ENCODE results near the gene AUTS2.
"Not testable (repeated sequence)": the region's sequence is repeated elsewhere in the genome, so short reads cannot be mapped to it uniquely, and the experiment has no call there.

AUTS2 gene

GRCh38 chr7:69759373-69759772 is 161.1 kb downstream of the AUTS2 start:
- DNase-seq (ENCODE audit: low read depth in 2 of 2): no peak

- no peak for DNase-seq (ENCODE audit: low read depth in 2 of 2)
Measured at GRCh38 chr7:69761290-69761922, 163.1 kb downstream of the AUTS2 start.

- DNase-seq (ENCODE audit: low read depth in 2 of 2): no peak
Measured at GRCh38 chr7:69762821-69763352, 164.6 kb downstream of the AUTS2 start.

GRCh38 chr7:69763513-69763912 is 165.2 kb downstream of the AUTS2 start:
- DNase-seq (ENCODE audit: low read depth in 2 of 2): no peak

- no peak for DNase-seq (ENCODE audit: low read depth in 2 of 2)
Measured at GRCh38 chr7:69764147-69764546, 165.9 kb downstream of the AUTS2 start.

GRCh38 chr7:69764681-69765080 is 166.4 kb downstream of the AUTS2 start:
- DNase-seq (ENCODE audit: low read depth in 2 of 2): no peak

- DNase-seq (ENCODE audit: low read depth in 2 of 2): no peak
Measured at GRCh38 chr7:69765879-69766278, 167.6 kb downstream of the AUTS2 start.

GRCh38 chr7:69768986-69769595 is 170.8 kb downstream of the AUTS2 start:
- no peak for DNase-seq (ENCODE audit: low read depth in 2 of 2)

- no peak for DNase-seq (ENCODE audit: low read depth in 2 of 2)
Measured at GRCh38 chr7:69769826-69770225, 171.6 kb downstream of the AUTS2 start.

- no peak for DNase-seq (ENCODE audit: low read depth in 2 of 2)
Measured at GRCh38 chr7:69770613-69771012, 172.3 kb downstream of the AUTS2 start.

GRCh38 chr7:69772718-69773436 is 174.6 kb downstream of the AUTS2 start:
- DNase-seq (ENCODE audit: low read depth in 2 of 2): no peak

GRCh38 chr7:69773535-69774225 is 175.4 kb downstream of the AUTS2 start:
- no peak for DNase-seq (ENCODE audit: low read depth in 2 of 2)

- no peak for DNase-seq (ENCODE audit: low read depth in 2 of 2)
Measured at GRCh38 chr7:69775231-69775771, 177.0 kb downstream of the AUTS2 start.

GRCh38 chr7:69776611-69777010 is 178.3 kb downstream of the AUTS2 start:
- no peak for DNase-seq (ENCODE audit: low read depth in 2 of 2)

GRCh38 chr7:69778138-69778537 is 179.9 kb downstream of the AUTS2 start:
- DNase-seq (ENCODE audit: low read depth in 2 of 2): no peak

GRCh38 chr7:69780379-69780778 is 182.1 kb downstream of the AUTS2 start:
- no peak for DNase-seq (ENCODE audit: low read depth in 2 of 2)

- no peak for DNase-seq (ENCODE audit: low read depth in 2 of 2)
Measured at GRCh38 chr7:69781412-69781846, 183.2 kb downstream of the AUTS2 start.

- DNase-seq (ENCODE audit: low read depth in 2 of 2): no peak
Measured at GRCh38 chr7:69782917-69783684, 184.8 kb downstream of the AUTS2 start.

GRCh38 chr7:69786130-69786529 is 187.9 kb downstream of the AUTS2 start:
- not testable (repeated sequence) for DNase-seq (ENCODE audit: low read depth in 2 of 2)

- DNase-seq (ENCODE audit: low read depth in 2 of 2): no peak
Measured at GRCh38 chr7:69786730-69787395, 188.6 kb downstream of the AUTS2 start.
